Stimulated activated CD8-positive, alpha-beta memory T cell treated with anti-CD3 and anti-CD28 coated beads, Interleukin-12 subunit alpha, Interleukin-12 subunit beta, amount 100 ng/mL, for 4 hours (primary cell): ENCODE measurements around the gene OR5AU1.
"Not testable (repeated sequence)": the region's sequence is repeated elsewhere in the genome, so short reads cannot be mapped to it uniquely, and the experiment has no call there.

Source experiments
- DNase-seq: peaks from one replicate; pipeline ENCODE4 v3.0.0-alpha.2; 2020; ENCODE audit warnings: low read depth

The OR5AU1 gene

GRCh38 chr14:21171128-21171527, 15.3 kb upstream of the OR5AU1 start:
- no peak for DNase-seq

- DNase-seq: no peak
Measured at GRCh38 chr14:21169573-21169972, 13.7 kb upstream of the OR5AU1 start.

GRCh38 chr14:21168055-21168454, 12.2 kb upstream of the OR5AU1 start:
- no peak for DNase-seq

DNA sequence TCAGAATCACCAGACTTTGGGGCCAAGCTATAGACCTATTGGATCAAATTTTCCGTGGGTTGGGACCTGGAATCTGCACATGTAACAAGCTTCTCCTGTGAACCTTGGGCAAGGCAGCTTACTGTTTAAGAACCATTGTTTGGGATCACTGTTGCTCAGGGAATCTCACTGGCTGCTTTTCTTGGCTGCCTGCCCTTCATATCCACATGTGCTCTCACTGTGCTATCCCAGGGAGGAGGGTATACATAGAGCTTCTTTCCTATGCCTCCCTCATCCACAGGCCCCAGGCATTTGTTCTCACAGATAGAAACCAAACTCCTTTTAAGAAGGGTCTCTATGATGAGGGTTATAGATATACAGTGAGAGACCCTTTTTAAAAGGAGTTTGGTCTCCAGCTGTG, 9.8 kb upstream of the OR5AU1 start:
- not testable (repeated sequence) for DNase-seq

DNA sequence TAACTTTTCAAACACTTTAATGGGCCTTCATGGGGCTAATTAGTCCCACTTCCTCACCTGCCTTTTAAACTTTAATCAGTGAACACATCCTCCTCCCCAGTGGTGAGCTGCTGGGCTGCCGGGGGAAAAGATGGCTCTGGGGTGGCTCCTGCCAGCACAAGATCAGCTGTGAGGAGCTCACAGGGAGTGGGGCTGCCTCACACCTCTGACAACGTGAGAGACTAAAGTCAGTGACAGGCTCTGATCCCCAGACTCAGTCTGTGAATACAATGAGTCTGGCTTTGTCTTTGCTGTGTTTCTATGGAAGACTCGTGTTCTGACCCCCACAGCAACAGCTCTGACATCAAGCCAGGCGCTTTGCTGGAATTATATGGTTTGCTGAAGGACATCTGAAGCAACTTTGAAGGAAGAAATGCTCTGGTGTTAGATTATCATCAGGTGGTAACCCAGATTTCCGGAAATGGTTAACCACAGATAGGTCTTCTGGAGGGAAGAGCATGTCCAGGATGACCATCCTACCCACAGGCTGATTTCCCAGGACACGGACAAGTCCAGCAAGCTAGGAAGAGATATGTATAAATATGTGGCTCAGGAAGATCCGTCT, 9.2 kb upstream of the OR5AU1 start:
- not testable (repeated sequence) for DNase-seq

- DNase-seq: no peak
Measured at GRCh38 chr14:21163871-21164291, 8.0 kb upstream of the OR5AU1 start.

- no peak for DNase-seq
Measured at GRCh38 chr14:21162081-21162480, 6.2 kb upstream of the OR5AU1 start.

DNA sequence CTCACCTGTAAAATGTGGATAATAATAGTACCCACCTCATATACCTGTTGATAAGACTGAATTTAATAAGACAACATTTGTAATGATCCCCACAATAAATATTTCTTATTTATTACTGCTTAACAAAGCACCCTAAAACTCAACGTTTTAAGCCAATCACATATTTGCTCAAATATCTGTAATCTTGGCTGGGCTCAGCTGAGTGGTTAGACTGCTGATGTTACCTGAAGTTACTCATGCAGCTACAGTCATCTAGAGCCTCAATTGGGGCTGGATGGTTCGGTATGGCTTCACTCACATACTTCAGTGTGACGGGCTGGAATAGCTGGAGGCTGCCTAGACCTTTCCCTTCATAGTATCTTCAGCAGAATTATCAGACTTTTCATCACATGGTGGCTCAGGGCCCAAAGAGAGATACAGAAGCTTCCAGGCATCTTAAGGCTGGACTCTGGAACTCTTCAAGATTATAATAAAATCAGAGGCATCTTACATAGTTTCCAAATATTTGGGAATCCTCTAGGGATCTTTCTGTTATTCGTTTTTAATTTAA, 4.3 kb upstream of the OR5AU1 start:
- DNase-seq: no peak

DNA sequence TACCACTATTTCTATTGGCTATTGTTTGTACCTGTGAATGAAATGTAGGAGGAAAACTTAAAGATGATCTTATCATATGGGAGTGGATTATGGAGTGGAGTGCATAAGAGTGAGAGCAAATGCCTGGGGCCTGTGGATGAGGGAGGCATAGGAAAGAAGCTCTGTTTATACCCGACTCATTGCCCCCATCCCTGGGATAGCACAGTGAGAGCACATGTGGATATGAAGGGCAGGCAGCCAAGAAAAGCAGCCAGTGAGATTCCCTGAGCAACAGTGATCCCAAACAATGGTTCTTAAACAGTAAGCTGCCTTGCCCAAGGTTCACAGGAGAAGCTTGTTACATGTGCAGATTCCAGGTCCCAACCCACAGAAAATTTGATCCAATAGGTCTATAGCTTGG, 2.3 kb upstream of the OR5AU1 start:
- DNase-seq: not testable (repeated sequence)

GRCh38 chr14:21149641-21150367, 6.1 kb downstream of the OR5AU1 start:
- no peak for DNase-seq

DNA sequence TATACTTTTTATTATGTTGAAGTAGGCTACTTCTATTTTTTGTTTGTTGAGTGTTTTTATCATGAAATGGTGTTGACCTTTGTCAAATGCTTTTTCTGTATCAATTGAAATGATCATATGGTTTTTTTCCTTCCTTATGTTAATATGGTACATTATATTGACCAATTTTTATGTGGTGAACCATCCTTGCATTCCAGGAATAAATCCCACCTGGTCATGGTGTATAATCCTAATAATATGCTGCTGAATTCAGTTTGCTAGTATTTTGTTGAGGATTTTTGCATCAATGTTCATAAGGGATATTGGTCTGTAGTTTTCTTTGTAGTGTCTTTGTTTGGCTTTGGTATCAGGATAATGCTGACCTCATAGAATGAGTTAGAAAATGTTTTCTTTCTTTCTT, 10.4 kb downstream of the OR5AU1 start:
- no peak for DNase-seq

- no peak for DNase-seq
Measured at GRCh38 chr14:21142357-21142756, 13.5 kb downstream of the OR5AU1 start.

DNA sequence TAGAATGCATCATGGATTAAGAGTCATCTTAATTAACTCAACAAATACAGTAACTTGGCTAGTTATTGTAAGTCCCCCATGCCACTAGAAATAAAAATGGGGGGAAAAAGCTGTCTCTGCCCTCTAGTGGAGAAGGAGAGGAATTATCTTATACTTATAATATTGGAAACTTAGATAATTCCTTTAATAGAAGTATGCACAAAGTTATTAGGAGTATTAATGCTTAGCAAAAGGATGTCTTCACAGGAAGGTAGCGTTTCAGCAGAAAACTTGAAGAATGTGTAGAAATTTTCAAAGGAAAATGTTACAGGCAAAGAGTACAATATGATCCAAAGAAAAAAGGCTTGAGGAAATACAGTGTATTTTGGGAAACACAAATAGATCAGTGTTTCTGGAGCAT, 19.8 kb downstream of the OR5AU1 start:
- DNase-seq: no peak

DNA sequence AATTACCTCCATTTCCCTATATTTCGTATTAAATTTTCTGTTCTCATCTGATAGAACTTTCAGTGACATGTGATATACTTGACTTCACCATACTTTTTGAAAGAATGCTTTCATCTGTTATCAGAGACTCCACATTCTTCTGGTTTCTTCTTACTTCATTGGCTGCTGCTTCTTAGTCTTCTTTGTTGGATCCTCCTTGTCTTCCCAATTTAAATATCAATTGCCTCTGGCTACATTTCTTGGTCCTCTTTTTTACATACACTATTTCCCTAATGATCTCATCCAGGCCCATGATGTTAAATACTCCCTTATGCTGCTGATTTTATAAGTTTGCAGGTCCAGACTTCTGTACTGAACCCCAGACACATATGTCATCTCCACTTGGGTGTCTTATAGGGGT, 22.0 kb downstream of the OR5AU1 start:
- no peak for DNase-seq

DNA sequence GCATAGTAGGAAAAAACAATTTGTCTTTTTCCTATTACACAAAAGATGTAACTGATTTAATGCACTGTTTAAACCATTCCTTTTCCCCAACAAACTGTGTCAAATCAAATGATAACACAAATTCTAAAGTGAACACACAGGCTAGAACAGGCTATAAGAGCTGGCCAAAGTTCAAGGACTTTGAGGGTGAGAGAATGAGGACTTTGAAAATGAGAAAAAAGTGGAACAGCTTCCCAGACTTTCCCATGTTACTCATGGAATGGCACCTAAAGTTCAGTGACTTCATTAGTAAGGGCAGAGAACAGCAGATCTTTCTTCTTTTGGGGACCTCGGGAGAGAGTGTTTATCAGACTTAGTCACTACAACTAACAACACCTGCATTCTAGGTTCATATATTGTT, 32.4 kb downstream of the OR5AU1 start:
- DNase-seq: no peak

- no peak for DNase-seq
Measured at GRCh38 chr14:21121122-21121521, 34.7 kb downstream of the OR5AU1 start.

DNA sequence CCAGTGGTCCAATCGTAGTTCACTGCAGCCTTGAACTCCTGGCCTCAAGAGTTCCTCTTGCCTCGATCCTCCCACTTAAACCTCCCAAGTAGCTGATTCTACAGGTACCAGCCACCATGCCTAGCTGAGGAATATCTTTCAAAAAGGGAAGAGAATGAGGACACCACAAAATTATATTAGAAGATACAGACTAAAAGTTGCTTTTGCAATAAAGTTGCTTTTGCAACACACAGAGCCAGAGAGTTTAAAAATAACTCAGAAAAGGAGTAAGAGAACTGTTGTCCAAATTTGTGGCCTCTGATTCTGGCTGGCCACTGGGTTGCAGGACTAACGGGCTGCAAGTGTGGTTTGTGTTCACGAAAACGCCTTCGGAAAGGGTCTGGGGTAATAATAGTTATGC, 35.2 kb downstream of the OR5AU1 start:
- no peak for DNase-seq

DNA sequence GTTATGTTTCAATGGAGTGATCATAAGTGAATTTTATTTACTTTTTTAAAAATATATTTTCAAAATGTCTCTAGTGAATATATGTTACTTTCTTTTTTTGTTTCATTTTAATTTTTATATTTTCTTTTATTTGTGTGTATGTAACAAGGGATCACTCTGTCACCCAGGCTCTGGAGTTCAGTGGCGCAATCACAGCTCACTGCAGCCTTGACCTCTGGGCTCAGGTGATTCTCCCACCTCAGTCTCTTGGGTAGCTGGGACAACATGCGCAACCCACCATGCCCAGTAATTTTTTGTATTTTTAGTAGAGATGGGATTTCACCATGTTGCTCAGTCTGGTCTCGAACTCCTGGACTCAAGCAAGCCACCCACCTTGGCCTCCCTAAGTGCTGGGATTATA, 36.9 kb downstream of the OR5AU1 start:
- no peak for DNase-seq

- no peak for DNase-seq
Measured at GRCh38 chr14:21113369-21113768, 42.5 kb downstream of the OR5AU1 start.

GRCh38 chr14:21112255-21112654, 43.6 kb downstream of the OR5AU1 start:
- no peak for DNase-seq

DNA sequence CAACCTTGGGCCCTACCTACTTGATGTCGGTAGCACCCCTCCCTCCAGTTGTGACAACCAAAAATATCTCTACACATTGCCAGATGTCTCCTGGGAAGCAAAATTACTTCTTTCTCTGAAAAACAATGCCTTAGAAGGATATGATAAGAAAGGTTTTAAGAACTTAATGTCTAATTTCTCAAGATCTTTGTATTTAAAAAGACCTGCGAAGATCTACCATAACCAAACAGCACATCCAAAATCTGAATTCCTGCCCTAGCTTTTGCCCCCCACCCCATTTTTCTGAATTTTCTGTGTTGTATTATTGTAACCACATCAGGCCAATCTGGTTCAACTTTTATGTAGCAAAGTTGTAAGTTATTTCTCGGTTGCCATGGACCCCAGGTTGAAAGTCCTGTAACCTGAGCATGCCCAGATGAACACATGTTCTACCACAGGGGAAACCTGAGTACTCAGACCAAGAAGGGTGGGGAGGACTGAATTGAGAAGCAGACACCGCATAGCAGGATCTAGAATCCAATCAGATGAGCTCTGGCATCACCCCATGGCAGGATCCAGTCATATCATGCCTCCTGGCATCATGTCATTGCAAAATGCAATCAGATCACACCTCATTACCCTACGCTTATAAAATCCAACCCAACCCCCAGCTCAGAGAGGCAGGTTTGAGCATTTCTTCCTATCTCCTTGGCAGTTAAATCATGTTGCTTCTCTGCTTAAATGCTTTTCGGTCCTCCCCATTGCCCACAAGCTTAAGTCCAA, 46.3 kb downstream of the OR5AU1 start:
- no peak for DNase-seq

- no peak for DNase-seq
Measured at GRCh38 chr14:21108791-21109190, 47.1 kb downstream of the OR5AU1 start.

GRCh38 chr14:21107283-21107800, 48.5 kb downstream of the OR5AU1 start:
- DNase-seq: no peak
